Measurements from ENCODE around the gene UBE2L6. TPM values are rescaled to one million over a fixed set of nuclear protein-coding genes. Genes with fewer than 3 reads are reported as not detected.

The UBE2L6 gene
- total RNA-seq, 2 experiments from 2014 or later: 303 to 350 TPM

DNA sequence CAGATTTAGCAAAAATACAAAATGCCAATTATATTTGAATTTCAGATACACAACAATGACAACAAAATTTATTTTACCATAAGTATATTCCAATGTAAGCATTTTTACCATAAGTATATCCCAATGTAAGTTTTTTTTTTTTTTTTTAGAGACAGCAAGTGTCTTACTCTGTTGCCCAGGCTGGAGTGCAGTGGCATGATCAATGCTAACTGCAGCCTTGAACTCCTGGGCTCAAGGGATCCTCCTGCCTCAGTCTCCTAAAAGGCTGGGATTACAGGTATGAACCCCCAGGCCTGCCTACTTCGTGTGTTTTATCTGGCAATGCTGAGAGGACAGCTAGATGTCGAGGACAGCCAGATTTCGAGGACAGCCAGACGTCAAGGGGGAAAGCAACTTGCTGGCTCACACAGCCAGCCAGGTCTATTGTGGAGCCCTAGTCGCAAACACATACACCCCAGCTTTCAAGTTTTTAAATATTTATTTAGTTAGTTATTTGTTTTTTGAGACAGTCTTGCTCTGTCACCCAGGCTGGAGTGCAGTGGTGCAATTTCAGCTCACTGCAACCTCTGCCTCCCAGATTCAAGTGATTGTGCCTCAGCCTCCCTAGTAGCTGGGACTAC is 28.9 kb upstream of the UBE2L6 start:
- Mint-ChIP-seq H3K9me3 (no peaks in the 10 kb centered on the region), H3K27me3 (peaks cover 40% of the 10 kb centered on the region), H3K27ac (no peak overlapping the region), H3K36me3 (ENCODE audit: low read depth) (no peaks in the 10 kb centered on the region), H3K4me1 (peaks cover 1% of the 10 kb centered on the region), H3K4me3 (no peak overlapping the region)
- ChIA-PET CTCF (interaction anchor here (1.2 to 1.3 kb wide), 2 partner anchors 9 to 29 kb away, joined by 3 to 4 read pairs; partner anchors contain the start of gene UBE2L6), POLR2A (no interaction called here)
- no peak for DNase-seq

GRCh38 chr11:57588046-57588710 is 20.7 kb upstream of the UBE2L6 start:
- POLR2A ChIA-PET: no interaction called here
- Mint-ChIP-seq H3K27me3 (peaks cover 2% of the 10 kb centered on the region), H3K4me3 (no peak overlapping the region), H3K9me3 (peaks cover 3% of the 10 kb centered on the region), H3K36me3 (ENCODE audit: low read depth) (no peaks in the 10 kb centered on the region), H3K27ac (no peak overlapping the region), H3K4me1 (peaks cover 17% of the 10 kb centered on the region)
- CTCF ChIA-PET: no interaction called here
- DNase-seq: no peak

DNA sequence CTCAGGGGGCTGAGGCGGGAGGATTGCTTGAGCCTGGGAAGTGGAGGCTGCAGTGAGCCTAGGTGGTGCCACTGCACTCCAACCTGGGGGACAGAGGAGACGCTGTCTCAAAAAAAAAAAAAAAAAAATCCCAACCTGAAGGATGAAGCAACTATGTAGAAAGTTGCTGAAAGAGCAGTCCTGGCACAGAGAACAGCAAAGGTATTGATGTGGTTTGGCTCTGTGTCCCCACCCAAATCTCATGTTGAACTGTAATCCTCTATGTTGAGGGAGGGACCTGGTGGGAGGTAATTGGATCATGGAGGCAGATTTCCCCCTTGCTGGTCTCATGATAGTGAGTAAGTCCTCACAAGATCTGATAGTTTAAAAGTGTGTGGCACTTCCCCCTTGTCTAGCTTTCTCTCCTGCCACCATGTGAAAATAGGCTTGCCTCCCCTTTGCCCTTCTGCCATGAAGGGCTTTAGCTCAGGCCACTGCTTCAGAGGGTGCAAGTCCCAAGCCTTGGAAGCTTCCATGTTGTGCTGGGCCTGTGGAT is 19.3 kb upstream of the UBE2L6 start:
- POLR2A ChIA-PET: no interaction called here
- Mint-ChIP-seq H3K4me1 (peaks cover 17% of the 10 kb centered on the region), H3K4me3 (no peak overlapping the region), H3K27me3 (no peaks in the 10 kb centered on the region), H3K9me3 (peaks cover 3% of the 10 kb centered on the region), H3K27ac (no peak overlapping the region), H3K36me3 (ENCODE audit: low read depth) (no peaks in the 10 kb centered on the region)
- CTCF ChIA-PET: no interaction called here
- no peak for DNase-seq

DNA sequence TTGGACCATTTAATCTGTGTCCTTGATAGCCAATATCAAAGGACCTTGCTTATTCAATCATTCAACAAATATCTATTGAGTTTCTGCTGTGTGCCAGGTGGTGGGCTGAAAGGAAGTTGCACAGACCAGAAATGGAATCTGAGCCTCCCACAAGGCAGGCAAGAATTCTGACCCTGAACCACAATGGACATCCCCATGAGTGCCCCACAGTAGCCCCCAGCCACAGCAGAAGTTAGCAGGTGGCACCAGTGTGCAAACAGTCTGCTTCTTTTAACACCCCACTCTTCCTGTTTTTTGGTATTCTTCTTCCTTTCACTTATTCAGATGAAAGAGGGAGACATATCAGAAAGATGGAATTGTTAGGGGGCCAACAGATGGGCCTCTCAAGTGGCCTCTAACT is 17.8 kb upstream of the UBE2L6 start:
- POLR2A ChIA-PET: no interaction called here
- peaks cover 17% of the 10 kb centered on the region for H3K4me1 Mint-ChIP-seq
- peaks cover 3% of the 10 kb centered on the region for H3K9me3 Mint-ChIP-seq
- H3K27ac Mint-ChIP-seq: no peak overlapping the region
- CTCF ChIA-PET: no interaction called here
- H3K36me3 Mint-ChIP-seq (ENCODE audit: low read depth): no peaks in the 10 kb centered on the region
- no peak for DNase-seq
- peaks cover 1% of the 10 kb centered on the region for H3K27me3 Mint-ChIP-seq
- no peak overlapping the region for H3K4me3 Mint-ChIP-seq

DNA sequence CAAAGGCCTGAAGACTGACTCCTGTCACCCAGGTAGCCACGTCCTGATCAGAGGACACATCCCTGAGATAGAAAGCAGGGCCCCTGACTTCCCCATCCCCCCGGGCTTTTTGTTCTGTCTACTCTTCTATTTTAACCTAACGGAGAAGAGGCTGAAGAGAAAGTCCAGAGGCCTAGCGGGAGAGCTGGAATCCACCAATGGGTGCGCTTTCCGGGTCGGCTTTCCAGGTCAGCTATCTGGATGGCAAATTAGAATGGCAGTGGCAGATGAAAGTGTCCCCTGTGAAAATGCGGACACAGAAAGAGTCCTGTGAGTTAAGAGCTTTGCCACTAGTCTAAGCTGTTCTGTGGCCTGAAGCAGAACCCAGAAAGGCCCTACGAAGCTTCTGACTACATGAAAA is 16.9 kb upstream of the UBE2L6 start:
- DNase-seq: no peak
- Mint-ChIP-seq H3K4me1 (peaks cover 17% of the 10 kb centered on the region), H3K4me3 (no peak overlapping the region), H3K27ac (no peak overlapping the region), H3K36me3 (ENCODE audit: low read depth) (no peaks in the 10 kb centered on the region), H3K27me3 (peaks cover 4% of the 10 kb centered on the region), H3K9me3 (peaks cover 3% of the 10 kb centered on the region)
- ChIA-PET POLR2A (no interaction called here), CTCF (no interaction called here)

DNA sequence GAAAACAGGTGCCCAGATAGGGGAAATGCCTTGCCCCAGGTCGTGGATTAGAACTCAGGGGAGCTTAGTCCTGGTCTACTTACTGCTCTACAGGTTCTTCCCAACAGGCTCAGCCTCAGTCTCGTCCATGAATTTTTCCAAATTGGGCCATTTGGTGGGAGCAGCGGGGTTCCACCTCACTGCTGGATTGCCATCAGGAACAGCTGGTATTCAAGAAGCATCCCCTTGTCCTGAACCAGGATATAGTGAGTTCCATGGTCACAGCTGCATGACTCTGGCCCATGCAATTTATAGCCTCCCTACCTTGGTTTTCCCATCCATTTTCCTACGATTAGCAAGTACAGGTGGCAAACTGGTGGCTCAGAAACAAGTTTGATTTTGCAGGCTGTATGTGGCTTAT is 6.6 kb upstream of the UBE2L6 start:
- CTCF ChIA-PET: interaction anchor here (1.7 kb wide), 1 partner anchor 11 kb away, joined by 4 read pairs; no protein-coding TSS in a partner anchor
- no peak overlapping the region for H3K27ac Mint-ChIP-seq
- POLR2A ChIA-PET: no interaction called here
- H3K27me3 Mint-ChIP-seq: peaks cover 13% of the 10 kb centered on the region
- H3K9me3 Mint-ChIP-seq: no peaks in the 10 kb centered on the region
- H3K4me3 Mint-ChIP-seq: no peak overlapping the region
- no peak for DNase-seq
- peaks cover 16% of the 10 kb centered on the region for H3K4me1 Mint-ChIP-seq
- no peaks in the 10 kb centered on the region for H3K36me3 Mint-ChIP-seq (ENCODE audit: low read depth)

DNA sequence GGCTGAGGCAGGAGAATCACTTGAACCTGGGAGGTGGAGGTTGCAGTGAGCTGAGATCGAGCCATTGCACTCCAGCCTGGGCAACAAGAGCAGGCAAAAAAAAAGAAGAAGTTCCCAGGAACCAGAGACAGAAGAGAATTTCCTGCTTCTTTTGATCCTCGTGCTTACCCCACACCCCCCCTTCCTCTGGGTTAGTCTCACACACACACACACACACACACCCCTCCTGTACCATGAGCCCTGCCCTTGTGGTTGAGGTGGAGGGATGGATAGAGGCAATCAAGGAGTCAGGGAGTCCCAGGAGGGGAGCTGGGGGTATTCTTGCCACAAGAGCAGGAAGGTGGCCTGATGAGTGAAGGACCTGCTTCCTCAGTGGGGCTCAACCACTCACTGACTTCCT is 4.1 kb upstream of the UBE2L6 start:
- POLR2A ChIA-PET: no interaction called here
- peaks cover 8% of the 10 kb centered on the region for H3K27me3 Mint-ChIP-seq
- H3K4me1 Mint-ChIP-seq: peaks cover 24% of the 10 kb centered on the region
- H3K27ac Mint-ChIP-seq: peak overlapping the region; percentile 60
- CTCF ChIA-PET: interaction anchor here (1.3 to 2.5 kb wide), 2 partner anchors 33 to 73 kb away, joined by 3 to 14 read pairs; no protein-coding TSS in a partner anchor
- H3K9me3 Mint-ChIP-seq: no peaks in the 10 kb centered on the region
- H3K36me3 Mint-ChIP-seq (ENCODE audit: low read depth): peaks cover 6% of the 10 kb centered on the region
- H3K4me3 Mint-ChIP-seq: no peak overlapping the region
- DNase-seq: no peak

DNA sequence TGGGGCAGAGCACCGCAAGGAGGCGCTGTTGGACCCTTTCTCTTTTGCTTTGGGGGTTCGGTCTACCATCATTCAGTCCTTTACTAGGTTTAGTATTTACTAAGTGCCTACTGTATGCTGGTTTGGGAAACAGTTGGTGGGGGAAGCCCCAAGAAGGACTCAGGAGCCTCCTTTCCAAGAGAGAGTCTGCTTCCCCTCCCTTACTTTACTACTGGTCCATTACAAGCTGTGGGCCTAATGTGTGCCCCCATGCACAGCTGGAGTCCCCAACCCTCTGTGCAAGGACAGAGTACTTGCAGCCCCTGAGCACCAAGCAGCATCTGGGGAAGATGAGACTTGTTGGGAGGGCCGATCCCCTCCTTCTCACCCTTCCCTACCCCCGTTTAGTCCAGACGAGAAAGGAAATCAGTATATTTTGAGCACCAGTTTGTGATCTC is 876 bp upstream of the UBE2L6 start:
- H3K27ac Mint-ChIP-seq: peak overlapping the region; percentile 96
- POLR2A ChIA-PET: no interaction called here
- H3K9me3 Mint-ChIP-seq: no peaks in the 10 kb centered on the region
- peak overlapping the region; percentile 96 for H3K4me3 Mint-ChIP-seq
- no peak for DNase-seq
- peaks cover 45% of the 10 kb centered on the region for H3K4me1 Mint-ChIP-seq
- CTCF ChIA-PET: interaction anchor here (0.7 to 3.0 kb wide), 23 partner anchors 11 to 232 kb away, joined by 3 to 45 read pairs (median 4); partner anchors contain the start of gene TIMM10
- no peaks in the 10 kb centered on the region for H3K27me3 Mint-ChIP-seq
- peaks cover 30% of the 10 kb centered on the region for H3K36me3 Mint-ChIP-seq (ENCODE audit: low read depth)

- ChIA-PET POLR2A (no interaction called here), CTCF (interaction anchor here (0.6 to 3.0 kb wide), 11 partner anchors 12 to 116 kb away, joined by 3 to 45 read pairs (median 6); no protein-coding TSS in a partner anchor)
- peak; percentile 67 for DNase-seq
- H3K4me3 Mint-ChIP-seq: peak overlapping the region; percentile 96
- H3K27ac Mint-ChIP-seq: peak overlapping the region; percentile 97
- H3K36me3 Mint-ChIP-seq (ENCODE audit: low read depth): peaks cover 39% of the 10 kb centered on the region
- H3K9me3 Mint-ChIP-seq: no peaks in the 10 kb centered on the region
- H3K4me1 Mint-ChIP-seq: peaks cover 54% of the 10 kb centered on the region
- H3K27me3 Mint-ChIP-seq: no peaks in the 10 kb centered on the region
These were observed 462 bp downstream of the UBE2L6 start for GRCh38 chr11:57566905-57567514.

GRCh38 chr11:57566005-57566904 is 1.2 kb downstream of the UBE2L6 start:
- Mint-ChIP-seq H3K27me3 (no peaks in the 10 kb centered on the region), H3K4me1 (peaks cover 54% of the 10 kb centered on the region), H3K4me3 (peak overlapping the region; percentile 96), H3K27ac (peak overlapping the region; percentile 97), H3K9me3 (no peaks in the 10 kb centered on the region), H3K36me3 (ENCODE audit: low read depth) (peaks cover 45% of the 10 kb centered on the region)
- CTCF ChIA-PET: interaction anchor here (0.6 to 3.0 kb wide), 6 partner anchors 16 to 79 kb away, joined by 3 to 45 read pairs (median 7); no protein-coding TSS in a partner anchor
- POLR2A ChIA-PET: no interaction called here
- DNase-seq: peak; percentile 66

- POLR2A ChIA-PET: no interaction called here
- Mint-ChIP-seq H3K27me3 (no peaks in the 10 kb centered on the region), H3K27ac (peak overlapping the region; percentile 37), H3K9me3 (no peaks in the 10 kb centered on the region), H3K36me3 (ENCODE audit: low read depth) (peaks cover 67% of the 10 kb centered on the region), H3K4me1 (peaks cover 49% of the 10 kb centered on the region), H3K4me3 (no peak overlapping the region)
- no peak for DNase-seq
- CTCF ChIA-PET: interaction anchor here (1.1 kb wide), 2 partner anchors 11 to 15 kb away, joined by 3 to 4 read pairs; no protein-coding TSS in a partner anchor
These were observed 4.9 kb downstream of the UBE2L6 start for GRCh38 chr11:57562596-57562995.

- H3K27me3 Mint-ChIP-seq: no peaks in the 10 kb centered on the region
- no peaks in the 10 kb centered on the region for H3K9me3 Mint-ChIP-seq
- ChIA-PET POLR2A (interaction anchor here (0.5 kb wide), 1 partner anchor 27 kb away, joined by 3 read pairs; no protein-coding TSS in a partner anchor), CTCF (no interaction called here)
- H3K4me1 Mint-ChIP-seq: peaks cover 54% of the 10 kb centered on the region
- no peak overlapping the region for H3K27ac Mint-ChIP-seq
- DNase-seq: no peak
- H3K36me3 Mint-ChIP-seq (ENCODE audit: low read depth): peaks cover 74% of the 10 kb centered on the region
- H3K4me3 Mint-ChIP-seq: no peak overlapping the region
These were observed 7.3 kb downstream of the UBE2L6 start for GRCh38 chr11:57560146-57560545.

All from activated CD4-positive, alpha-beta T cell treated with anti-CD3 and anti-CD28 coated beads, Interleukin-2, amount 10 ng/mL, durations not matched to agents 7 days and 5 days (primary cell).